Smooth muscle cell (in vitro differentiated cells): ENCODE results near the gene HDAC10. TPM values are rescaled to one million over a fixed set of nuclear protein-coding genes. Genes with fewer than 3 reads are reported as not detected.

Experiments used
- DNase-seq: peaks from one replicate; lab custom pipeline; 2025; ENCODE audit not compliant: unreplicated experiment; lab: John Stamatoyannopoulos, UW
- H2AFZ ChIP-seq: fragments of 200-600 bp; sonication (generic); 2 replicates; pipeline ENCODE4 v1.6.0; 2016; ENCODE audit warnings: antibody characterized with exemption, low read depth, mild to moderate bottlenecking
- H3F3A ChIP-seq: fragments of 200-600 bp; sonication (generic); 2 replicates; pipeline ENCODE4 v1.6.0; 2017; ENCODE audit warnings: antibody characterized with exemption, low read depth
- H3K27ac ChIP-seq: fragments of 200-600 bp; sonication (generic); 2 replicates; pipeline ENCODE4 v1.5.1; 2016; ENCODE audit warnings: low read depth, mild to moderate bottlenecking
- H3K27me3 ChIP-seq: fragments of 200-600 bp; sonication (generic); 2 replicates; pipeline ENCODE4 v1.6.1; 2016; ENCODE audit warnings: low read depth, mild to moderate bottlenecking
- H3K36me3 ChIP-seq: fragments of 200-600 bp; sonication (generic); 2 replicates; pipeline ENCODE4 v1.5.1; 2016; ENCODE audit warnings: low read depth
- H3K4me1 ChIP-seq: fragments of 200-600 bp; sonication (generic); 2 replicates; pipeline ENCODE4 v1.5.1; 2016; ENCODE audit warnings: low read depth
- H3K4me2 ChIP-seq: fragments of 200-600 bp; sonication (generic); 2 replicates; pipeline ENCODE4 v1.6.0; 2016; ENCODE audit warnings: mild to moderate bottlenecking
- H3K4me3 ChIP-seq: fragments of 200-600 bp; sonication (generic); 2 replicates; pipeline ENCODE4 v1.5.1; 2016; ENCODE audit warnings: mild to moderate bottlenecking
- H3K79me2 ChIP-seq: fragments of 200-600 bp; sonication (generic); 2 replicates; pipeline ENCODE4 v1.6.0; 2016; ENCODE audit warnings: low read depth, mild to moderate bottlenecking
- H3K9ac ChIP-seq: fragments of 200-600 bp; sonication (generic); 2 replicates; pipeline ENCODE4 v1.6.0; 2016; ENCODE audit warnings: low read depth
- H3K9me3 ChIP-seq: fragments of 200-600 bp; sonication (generic); replicated peaks from 2 replicates; pipeline ENCODE4 v1.5.1; 2016; ENCODE audit warnings: low read depth
- H4K20me1 ChIP-seq: fragments of 200-600 bp; sonication (generic); 2 replicates; pipeline ENCODE4 v1.6.0; 2016; ENCODE audit warnings: low read depth
- CTCF ChIP-seq: fragments of 200-600 bp; sonication (generic); IDR thresholded peaks from 2 replicates; pipeline ENCODE4 v1.5.1; 2017; ENCODE audit warnings: borderline replicate concordance, mild to moderate bottlenecking, antibody characterized with exemption; ENCODE audit not compliant: insufficient read depth, poor library complexity, severe bottlenecking
- WGBS: methylation state at CpG from one replicate; pipeline ENCODE4 v1.1.7; 2016; ENCODE audit warnings: low lambda C conversion rate; 5-methylcytosine and 5-hydroxymethylcytosine counted together
- polyA plus RNA-seq: library from polyadenylated mRNA; unstranded; fragments of >200 nt; fragmentation: Nextera tagmentation; extraction: Ambion mirVana; gene quantifications from 2 replicates; pipeline ENCODE4 v1.2.1, GENCODE V29; 2016
- total RNA-seq: library from RNA; depleted of rRNA; stranded (reverse); fragments of >200 nt; gene quantifications from 2 replicates; pipeline ENCODE4 v1.2.3, GENCODE V29; 2014

Gene HDAC10
- total and polyA plus RNA-seq, 2 experiments from 2014 or later: 9.5 to 15.7 TPM

DNA sequence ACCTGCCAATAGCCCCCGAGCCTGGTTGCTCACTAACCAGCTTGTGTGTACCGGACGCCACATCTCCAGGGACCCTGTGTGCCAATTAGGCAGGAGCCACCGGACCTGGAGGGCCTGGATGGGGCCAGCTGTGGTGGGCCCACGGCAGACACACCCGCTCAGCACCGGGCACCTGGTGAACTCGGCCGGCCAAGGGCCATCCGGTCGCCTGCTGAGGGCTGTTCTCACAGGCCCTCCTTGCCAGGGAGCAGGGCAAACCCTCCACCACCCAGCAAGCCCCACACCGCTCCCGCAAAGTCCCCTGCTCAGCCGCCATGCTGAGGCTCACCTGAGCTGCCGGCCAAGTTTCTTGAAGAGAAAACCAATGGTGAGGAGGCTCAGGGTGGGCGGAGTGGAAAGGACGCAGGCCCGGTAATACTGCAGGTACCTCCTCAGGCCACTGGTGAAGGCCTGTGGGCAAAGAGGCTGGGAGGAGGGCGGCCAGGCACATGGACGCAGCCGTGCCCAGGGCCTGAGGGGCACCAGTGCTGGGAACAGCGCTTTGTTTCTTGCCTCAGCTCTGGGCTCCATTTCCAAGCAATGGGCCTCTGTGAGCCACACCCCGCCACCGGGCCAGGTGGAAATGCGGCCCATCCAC is 23.4 kb downstream of the HDAC10 start:
- no peaks in the 10 kb centered on the region for H3F3A ChIP-seq
- 93% methylated on average over 25 of the region's 25 CpGs for WGBS
- H2AFZ ChIP-seq: no peak overlapping the region

DNA sequence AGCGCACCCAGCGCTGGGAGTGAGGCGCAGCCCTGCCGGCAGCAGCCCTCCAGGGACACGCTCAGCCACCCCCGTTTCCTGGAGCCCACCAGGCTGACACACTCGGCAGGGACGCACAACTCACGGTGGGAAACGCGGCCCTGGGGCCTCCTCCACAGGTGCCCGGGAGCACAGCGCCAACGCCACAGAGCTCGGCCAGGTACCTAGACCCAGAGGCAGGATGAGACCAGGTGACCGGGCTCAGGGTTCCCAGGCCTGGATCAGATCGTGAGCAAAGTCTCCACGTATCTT is 24.2 kb downstream of the HDAC10 start:
- Histone ChIP-seq H3K4me1 (no peaks in the 10 kb centered on the region), H3K4me2 (no peak overlapping the region), H3K9me3 (no peaks in the 10 kb centered on the region), H3K27ac (no peak overlapping the region), H3K4me3 (no peak overlapping the region), H4K20me1 (no peaks in the 10 kb centered on the region), H3K79me2 (no peaks in the 10 kb centered on the region), H3K36me3 (no peaks in the 10 kb centered on the region), H3K27me3 (no peaks in the 10 kb centered on the region), H3F3A (no peaks in the 10 kb centered on the region), H2AFZ (no peak overlapping the region), H3K9ac (no peak overlapping the region)
- no peak for TF ChIP-seq CTCF
- DNase-seq: no peak
- WGBS: 98% methylated on average over 17 of the region's 18 CpGs

More for the DNA sequence above, 23.4 kb downstream of the HDAC10 start:
- Histone ChIP-seq H3K27ac (no peak overlapping the region), H3K4me1 (no peaks in the 10 kb centered on the region), H3K9ac (no peak overlapping the region), H3K4me2 (no peak overlapping the region), H3K9me3 (no peaks in the 10 kb centered on the region), H3K79me2 (no peaks in the 10 kb centered on the region), H3K36me3 (no peaks in the 10 kb centered on the region), H3K27me3 (no peaks in the 10 kb centered on the region), H3K4me3 (no peak overlapping the region), H4K20me1 (no peaks in the 10 kb centered on the region)
- no peak for DNase-seq
- TF ChIP-seq CTCF: no peak

- Histone ChIP-seq H3F3A (no peaks in the 10 kb centered on the region), H2AFZ (no peak overlapping the region), H3K27me3 (no peaks in the 10 kb centered on the region), H3K79me2 (no peaks in the 10 kb centered on the region), H3K36me3 (no peaks in the 10 kb centered on the region), H3K4me1 (no peaks in the 10 kb centered on the region), H3K27ac (no peak overlapping the region), H3K9ac (no peak overlapping the region), H4K20me1 (no peaks in the 10 kb centered on the region), H3K9me3 (no peaks in the 10 kb centered on the region), H3K4me2 (no peak overlapping the region), H3K4me3 (no peak overlapping the region)
- TF ChIP-seq CTCF: no peak
- DNase-seq: no peak
- WGBS: 96% methylated on average over 25 of the region's 31 CpGs
These were observed 24.8 kb downstream of the HDAC10 start for GRCh38 chr22:50226063-50226874.
